Measurements from ENCODE around the gene RIBC1.
A peak's percentile ranks its signal among the peaks of the same experiment; 100 is the strongest.

RIBC1 gene

DNA sequence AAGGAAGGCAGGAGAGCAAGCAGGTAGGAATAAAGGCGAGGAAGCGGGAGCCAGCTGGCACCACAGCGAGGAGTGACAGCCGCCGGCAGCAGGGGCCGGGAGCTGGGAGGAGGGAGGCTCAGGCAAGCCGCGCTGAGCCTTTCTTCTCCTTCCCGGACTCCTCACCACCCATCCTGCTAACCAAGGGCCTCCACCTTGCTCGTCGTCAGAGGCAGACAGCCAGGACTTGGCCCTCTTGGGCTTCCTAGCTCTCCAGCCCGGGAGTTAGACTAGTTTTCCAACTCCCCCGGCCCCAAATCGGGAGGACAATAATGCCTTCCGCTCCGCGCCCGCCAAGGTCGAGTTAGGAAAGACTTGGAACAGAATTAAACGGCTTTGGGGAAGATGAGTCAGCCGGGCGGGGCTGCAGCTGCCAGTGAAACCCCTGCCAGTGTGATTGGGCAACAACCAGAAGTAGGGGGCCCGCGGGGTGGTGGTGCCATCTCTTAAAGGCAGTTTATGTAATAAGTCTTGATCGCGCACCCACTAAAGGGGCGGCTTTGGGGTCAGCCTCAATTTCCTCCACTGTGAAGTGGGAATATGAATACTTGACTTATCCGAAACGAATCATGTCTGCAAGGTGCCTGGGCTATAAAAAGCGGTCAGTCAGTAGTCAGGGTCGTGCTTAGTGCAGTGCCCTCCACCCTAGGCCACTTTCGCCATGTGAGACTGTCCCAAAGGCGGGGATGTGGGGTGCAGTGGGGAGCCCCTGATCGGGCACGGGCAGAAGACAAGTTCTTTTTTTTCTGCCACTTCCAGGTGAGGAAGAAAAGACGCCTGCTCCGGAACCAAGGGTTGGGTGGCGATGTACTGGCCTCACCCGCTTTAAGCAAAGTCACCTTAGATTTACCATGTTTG is 18.2 kb downstream of the RIBC1 start (continued):
- TF ChIP-seq ZFP37 (tag by site-specific recombination; IDR thresholded peaks at IDR 0.05) (peak; percentile 69; the same call in 1 of the 2 replicates), MZF1 (tag by site-specific recombination; IDR thresholded peaks at IDR 0.05; ENCODE audit: borderline replicate concordance) (no peak), ZFP69B (tag by site-specific recombination; IDR thresholded peaks at IDR 0.05) (peak; percentile 52; the same call in 1 of the 2 replicates), ZNF561 (tag by site-specific recombination; IDR thresholded peaks at IDR 0.05; ENCODE audit: borderline replicate concordance) (0 out of 2 replicates have a peak, but pooled peaks have one; percentile 22), OSR2 (tag by site-specific recombination; IDR thresholded peaks at IDR 0.05) (peak; percentile 34), KLF1 (tag by site-specific recombination; IDR thresholded peaks at IDR 0.05) (peak; percentile 56), MYNN (tag by site-specific recombination; IDR thresholded peaks at IDR 0.05; ENCODE audit: borderline replicate concordance) (no peak), ZBTB8A (tag by site-specific recombination; IDR thresholded peaks at IDR 0.05) (0 out of 2 replicates have a peak, but pooled peaks have one; percentile 11), KLF17 (tag by site-specific recombination; IDR thresholded peaks at IDR 0.05) (peak; percentile 69; the same call in 1 of the 2 replicates), ZNF600 (tag by site-specific recombination; IDR thresholded peaks at IDR 0.05) (peak; percentile 57; the same call in 1 of the 2 replicates), GLIS2 (tag by site-specific recombination; IDR thresholded peaks at IDR 0.05) (peak; percentile 56; the same call in 1 of the 2 replicates), ZXDB (tag by site-specific recombination; IDR thresholded peaks at IDR 0.05) (peak; percentile 27; the same call in 1 of the 2 replicates), KLF8 (tag by site-specific recombination; IDR thresholded peaks at IDR 0.05) (0 out of 2 replicates have a peak, but pooled peaks have one; percentile 46), ZIC2 (tag by site-specific recombination; IDR thresholded peaks at IDR 0.05) (0 out of 2 replicates have a peak, but pooled peaks have one; percentile 14), ZEB2 (tag by site-specific recombination; IDR thresholded peaks at IDR 0.05) (peak; percentile 29), ZNF155 (tag by site-specific recombination; IDR thresholded peaks at IDR 0.05) (no peak), TRIM28 (IDR thresholded peaks at IDR 0.05; ENCODE audit: borderline replicate concordance, low read length) (no peak), ZNF341 (tag by site-specific recombination; IDR thresholded peaks at IDR 0.05; ENCODE audit: low read depth) (no peak)
- TF ChIP-seq, protein P1, sequence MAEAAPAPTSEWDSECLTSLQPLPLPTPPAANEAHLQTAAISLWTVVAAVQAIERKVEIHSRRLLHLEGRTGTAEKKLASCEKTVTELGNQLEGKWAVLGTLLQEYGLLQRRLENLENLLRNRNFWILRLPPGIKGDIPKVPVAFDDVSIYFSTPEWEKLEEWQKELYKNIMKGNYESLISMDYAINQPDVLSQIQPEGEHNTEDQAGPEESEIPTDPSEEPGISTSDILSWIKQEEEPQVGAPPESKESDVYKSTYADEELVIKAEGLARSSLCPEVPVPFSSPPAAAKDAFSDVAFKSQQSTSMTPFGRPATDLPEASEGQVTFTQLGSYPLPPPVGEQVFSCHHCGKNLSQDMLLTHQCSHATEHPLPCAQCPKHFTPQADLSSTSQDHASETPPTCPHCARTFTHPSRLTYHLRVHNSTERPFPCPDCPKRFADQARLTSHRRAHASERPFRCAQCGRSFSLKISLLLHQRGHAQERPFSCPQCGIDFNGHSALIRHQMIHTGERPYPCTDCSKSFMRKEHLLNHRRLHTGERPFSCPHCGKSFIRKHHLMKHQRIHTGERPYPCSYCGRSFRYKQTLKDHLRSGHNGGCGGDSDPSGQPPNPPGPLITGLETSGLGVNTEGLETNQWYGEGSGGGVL (tag by site-specific recombination; IDR thresholded peaks at IDR 0.05): peak; percentile 12; the same call in 1 of the 2 replicates
- TF ChIP-seq, protein P2, sequence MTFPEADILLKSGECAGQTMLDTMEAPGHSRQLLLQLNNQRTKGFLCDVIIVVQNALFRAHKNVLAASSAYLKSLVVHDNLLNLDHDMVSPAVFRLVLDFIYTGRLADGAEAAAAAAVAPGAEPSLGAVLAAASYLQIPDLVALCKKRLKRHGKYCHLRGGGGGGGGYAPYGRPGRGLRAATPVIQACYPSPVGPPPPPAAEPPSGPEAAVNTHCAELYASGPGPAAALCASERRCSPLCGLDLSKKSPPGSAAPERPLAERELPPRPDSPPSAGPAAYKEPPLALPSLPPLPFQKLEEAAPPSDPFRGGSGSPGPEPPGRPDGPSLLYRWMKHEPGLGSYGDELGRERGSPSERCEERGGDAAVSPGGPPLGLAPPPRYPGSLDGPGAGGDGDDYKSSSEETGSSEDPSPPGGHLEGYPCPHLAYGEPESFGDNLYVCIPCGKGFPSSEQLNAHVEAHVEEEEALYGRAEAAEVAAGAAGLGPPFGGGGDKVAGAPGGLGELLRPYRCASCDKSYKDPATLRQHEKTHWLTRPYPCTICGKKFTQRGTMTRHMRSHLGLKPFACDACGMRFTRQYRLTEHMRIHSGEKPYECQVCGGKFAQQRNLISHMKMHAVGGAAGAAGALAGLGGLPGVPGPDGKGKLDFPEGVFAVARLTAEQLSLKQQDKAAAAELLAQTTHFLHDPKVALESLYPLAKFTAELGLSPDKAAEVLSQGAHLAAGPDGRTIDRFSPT (tag by site-specific recombination; IDR thresholded peaks at IDR 0.05): peak; percentile 68
- TF ChIP-seq, protein P3, sequence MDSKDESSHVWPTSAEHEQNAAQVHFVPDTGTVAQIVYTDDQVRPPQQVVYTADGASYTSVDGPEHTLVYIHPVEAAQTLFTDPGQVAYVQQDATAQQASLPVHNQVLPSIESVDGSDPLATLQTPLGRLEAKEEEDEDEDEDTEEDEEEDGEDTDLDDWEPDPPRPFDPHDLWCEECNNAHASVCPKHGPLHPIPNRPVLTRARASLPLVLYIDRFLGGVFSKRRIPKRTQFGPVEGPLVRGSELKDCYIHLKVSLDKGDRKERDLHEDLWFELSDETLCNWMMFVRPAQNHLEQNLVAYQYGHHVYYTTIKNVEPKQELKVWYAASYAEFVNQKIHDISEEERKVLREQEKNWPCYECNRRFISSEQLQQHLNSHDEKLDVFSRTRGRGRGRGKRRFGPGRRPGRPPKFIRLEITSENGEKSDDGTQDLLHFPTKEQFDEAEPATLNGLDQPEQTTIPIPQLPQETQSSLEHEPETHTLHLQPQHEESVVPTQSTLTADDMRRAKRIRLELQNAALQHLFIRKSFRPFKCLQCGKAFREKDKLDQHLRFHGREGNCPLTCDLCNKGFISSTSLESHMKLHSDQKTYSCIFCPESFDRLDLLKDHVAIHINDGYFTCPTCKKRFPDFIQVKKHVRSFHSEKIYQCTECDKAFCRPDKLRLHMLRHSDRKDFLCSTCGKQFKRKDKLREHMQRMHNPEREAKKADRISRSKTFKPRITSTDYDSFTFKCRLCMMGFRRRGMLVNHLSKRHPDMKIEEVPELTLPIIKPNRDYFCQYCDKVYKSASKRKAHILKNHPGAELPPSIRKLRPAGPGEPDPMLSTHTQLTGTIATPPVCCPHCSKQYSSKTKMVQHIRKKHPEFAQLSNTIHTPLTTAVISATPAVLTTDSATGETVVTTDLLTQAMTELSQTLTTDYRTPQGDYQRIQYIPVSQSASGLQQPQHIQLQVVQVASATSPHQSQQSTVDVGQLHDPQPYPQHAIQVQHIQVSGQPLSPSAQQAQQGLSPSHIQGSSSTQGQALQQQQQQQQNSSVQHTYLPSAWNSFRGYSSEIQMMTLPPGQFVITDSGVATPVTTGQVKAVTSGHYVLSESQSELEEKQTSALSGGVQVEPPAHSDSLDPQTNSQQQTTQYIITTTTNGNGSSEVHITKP (tag by site-specific recombination; IDR thresholded peaks at IDR 0.05): peak; percentile 70

Data from HEK293 (cell line).